Measurements from ENCODE around the gene PEX5L.

DNA sequence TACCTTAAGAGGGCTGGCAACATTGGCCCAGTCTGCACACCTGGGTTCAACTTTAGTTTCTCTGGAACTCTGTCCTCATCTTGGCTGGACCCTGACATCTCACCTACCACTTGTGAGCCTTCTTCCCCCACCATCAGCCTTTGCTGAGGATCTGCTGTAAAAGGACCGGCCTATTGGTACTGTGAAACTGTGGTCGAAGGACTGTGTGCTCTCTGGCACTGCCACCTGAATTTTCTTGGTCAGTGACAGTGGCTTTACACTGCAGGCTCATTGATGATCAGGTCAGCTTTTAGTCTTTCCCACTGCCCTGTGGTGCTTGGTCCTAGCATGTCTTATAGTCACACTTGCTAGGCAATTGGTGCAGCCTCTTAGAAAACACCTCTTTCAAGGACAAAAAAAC, 86.9 kb downstream of the PEX5L start:
- no peak for TF ChIP-seq GATA3 (IDR thresholded peaks at IDR 0.05; ENCODE audit: low read depth, low read length)
- TF ChIP-seq GATA2 (IDR thresholded peaks at IDR 0.05; ENCODE audit: low read depth, low read length): no peak

All from SH-SY5Y (cell line).